Measurements from ENCODE around the gene TEX261.

DNA sequence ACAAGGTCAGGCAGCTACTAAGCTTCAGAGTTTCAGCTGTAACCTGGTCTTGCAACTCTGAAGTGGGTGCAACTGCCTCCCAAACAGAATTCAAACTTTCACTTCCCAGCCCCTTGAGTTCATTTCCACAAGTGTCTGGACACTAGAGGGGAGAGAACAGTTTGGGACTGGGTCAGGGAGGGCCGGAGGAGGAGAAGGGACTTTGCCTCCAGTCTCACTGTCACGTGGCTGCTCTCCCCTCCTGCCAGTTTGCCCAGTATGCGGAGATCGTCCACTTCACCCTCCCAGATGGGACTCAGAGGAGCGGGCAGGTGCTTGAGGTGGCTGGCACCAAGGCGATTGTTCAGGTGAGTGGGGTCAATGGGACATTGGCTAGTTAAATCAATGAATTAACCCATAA, 36.9 kb downstream of the TEX261 start:
- TF ChIP-seq, protein P1, sequence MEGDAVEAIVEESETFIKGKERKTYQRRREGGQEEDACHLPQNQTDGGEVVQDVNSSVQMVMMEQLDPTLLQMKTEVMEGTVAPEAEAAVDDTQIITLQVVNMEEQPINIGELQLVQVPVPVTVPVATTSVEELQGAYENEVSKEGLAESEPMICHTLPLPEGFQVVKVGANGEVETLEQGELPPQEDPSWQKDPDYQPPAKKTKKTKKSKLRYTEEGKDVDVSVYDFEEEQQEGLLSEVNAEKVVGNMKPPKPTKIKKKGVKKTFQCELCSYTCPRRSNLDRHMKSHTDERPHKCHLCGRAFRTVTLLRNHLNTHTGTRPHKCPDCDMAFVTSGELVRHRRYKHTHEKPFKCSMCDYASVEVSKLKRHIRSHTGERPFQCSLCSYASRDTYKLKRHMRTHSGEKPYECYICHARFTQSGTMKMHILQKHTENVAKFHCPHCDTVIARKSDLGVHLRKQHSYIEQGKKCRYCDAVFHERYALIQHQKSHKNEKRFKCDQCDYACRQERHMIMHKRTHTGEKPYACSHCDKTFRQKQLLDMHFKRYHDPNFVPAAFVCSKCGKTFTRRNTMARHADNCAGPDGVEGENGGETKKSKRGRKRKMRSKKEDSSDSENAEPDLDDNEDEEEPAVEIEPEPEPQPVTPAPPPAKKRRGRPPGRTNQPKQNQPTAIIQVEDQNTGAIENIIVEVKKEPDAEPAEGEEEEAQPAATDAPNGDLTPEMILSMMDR (IDR thresholded peaks at IDR 0.05), result no peak
- no peak for TF ChIP-seq POLR2A (IDR thresholded peaks at IDR 0.05)

Data from Peyer's patch (tissue), 4 donors.